Measurements from ENCODE around the gene EFNA4.

EFNA4 gene

GRCh38 chr1:155075535-155075934 is 12.0 kb downstream of the EFNA4 start:
- no peak for DNase-seq

DNA sequence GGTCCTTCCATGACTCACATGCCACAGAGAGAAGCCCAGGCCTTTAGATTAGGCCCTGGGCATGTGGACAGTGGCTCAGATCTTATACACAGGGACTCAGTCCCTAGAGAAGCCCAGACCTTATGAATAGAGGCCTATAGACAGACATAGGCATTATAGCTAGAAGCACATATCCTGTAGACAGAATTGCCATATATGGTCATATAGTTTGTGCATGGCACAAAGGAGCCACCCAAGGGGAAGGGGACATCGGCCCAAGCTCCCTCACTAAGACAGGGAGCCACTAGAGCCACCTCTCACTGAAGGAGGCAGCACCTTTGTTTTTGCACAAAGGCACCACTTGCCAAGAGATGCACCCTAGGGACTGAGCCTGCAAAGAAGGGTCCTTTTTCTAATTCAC is 12.8 kb downstream of the EFNA4 start:
- DNase-seq: no peak

GRCh38 chr1:155077346-155077745 is 13.8 kb downstream of the EFNA4 start:
- DNase-seq: no peak

- no peak for DNase-seq
Observed at GRCh38 chr1:155077758-155078445, 14.4 kb downstream of the EFNA4 start.

DNA sequence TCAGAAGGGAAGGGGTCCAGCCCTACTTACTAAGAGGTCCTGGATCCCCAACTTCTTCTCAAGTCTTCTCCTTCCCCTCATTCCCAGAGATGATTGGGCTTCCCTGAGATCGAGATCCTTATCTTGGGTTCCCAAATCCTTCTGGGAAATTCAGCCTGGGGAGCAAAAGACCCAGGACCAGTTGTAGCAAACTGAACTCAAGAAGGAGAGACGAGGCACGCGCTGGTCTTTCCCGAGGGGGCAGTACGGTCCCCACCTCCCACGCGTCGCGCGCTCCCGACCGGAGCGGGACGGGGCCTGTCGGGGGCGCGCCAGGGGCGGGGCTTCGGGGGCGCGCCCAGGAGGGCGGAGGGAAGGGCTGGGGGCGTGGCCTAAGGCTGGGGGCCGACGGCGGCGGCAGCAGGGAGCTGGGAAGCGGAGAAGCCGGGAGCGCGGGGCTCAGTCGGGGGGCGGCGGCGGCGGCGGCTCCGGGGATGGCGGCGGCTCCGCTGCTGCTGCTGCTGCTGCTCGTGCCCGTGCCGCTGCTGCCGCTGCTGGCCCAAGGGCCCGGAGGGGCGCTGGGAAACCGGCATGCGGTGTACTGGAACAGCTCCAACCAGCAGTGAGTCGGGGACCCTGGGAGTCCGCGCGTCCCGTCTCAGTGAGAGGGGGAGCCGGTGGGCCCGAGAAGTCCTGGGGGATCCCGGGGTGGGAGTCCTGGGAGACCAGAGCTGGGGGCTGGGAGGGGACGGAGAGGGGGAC is 15.1 kb downstream of the EFNA4 start, which contains the start of gene EFNA3:
Gene EFNA3 (plus strand): TSS at position 369 of the 741 bp plus-strand sequence. CDS start 105 bp downstream, at position 474.
- DNase-seq: peak in 1 of 2 experiments; percentile 46

DNA sequence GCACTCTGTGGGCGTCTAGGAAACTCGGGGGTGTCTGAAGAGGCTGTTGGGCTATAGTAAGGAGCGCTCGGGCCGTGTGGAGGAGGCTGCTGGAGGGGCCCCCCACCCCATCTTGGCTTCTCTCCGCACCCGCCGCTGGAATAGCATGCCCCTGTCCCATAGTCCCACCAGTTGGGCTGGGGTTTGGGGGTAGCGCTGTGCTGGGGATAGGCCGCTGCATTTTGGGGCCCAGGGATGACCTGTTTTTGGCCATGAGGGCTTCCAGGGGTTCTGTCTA is 15.6 kb downstream of the EFNA4 start:
- DNase-seq: no peak

DNA sequence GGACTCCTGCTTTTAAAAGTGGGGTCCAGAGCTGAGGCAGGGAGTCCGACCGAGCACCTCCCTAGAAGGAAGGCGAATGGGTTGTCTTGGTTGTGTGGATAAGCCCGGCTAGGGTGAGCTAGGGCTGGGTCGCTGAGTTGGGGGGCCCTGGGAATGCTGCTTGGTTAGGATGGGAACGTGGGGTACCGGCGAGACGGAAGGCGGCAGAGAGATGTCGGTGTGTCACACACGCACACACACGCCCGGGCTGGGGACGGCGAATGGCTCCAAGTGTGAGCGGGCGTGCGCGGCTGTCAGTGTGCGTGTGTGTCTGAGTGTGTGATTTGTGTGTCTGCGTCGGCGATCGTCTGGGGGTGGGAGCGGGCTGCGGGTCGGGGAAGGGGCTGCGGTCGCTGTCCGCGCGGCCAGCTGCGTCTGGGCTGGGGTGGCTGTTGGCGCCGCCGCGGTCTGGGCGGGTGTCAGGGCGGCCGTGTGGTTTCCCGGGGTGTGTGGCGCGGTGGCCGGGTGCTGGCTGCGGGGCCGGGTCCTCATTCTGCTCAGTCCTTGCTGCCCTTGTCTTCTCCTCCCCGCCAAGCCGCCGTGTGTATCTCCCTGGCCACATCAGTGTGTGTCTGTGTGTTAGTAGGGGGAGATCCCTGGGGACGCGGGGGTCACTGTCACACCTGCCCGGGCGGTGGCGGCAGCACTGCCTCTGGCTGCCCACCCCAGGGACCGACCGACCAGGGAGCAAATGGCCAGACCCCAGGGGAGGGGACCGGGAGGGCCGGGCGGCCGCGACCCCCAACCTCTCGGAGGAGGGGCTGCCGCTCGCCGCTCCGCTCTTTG is 16.2 kb downstream of the EFNA4 start:
- DNase-seq: peak in 1 of 2 experiments; percentile 12

DNA sequence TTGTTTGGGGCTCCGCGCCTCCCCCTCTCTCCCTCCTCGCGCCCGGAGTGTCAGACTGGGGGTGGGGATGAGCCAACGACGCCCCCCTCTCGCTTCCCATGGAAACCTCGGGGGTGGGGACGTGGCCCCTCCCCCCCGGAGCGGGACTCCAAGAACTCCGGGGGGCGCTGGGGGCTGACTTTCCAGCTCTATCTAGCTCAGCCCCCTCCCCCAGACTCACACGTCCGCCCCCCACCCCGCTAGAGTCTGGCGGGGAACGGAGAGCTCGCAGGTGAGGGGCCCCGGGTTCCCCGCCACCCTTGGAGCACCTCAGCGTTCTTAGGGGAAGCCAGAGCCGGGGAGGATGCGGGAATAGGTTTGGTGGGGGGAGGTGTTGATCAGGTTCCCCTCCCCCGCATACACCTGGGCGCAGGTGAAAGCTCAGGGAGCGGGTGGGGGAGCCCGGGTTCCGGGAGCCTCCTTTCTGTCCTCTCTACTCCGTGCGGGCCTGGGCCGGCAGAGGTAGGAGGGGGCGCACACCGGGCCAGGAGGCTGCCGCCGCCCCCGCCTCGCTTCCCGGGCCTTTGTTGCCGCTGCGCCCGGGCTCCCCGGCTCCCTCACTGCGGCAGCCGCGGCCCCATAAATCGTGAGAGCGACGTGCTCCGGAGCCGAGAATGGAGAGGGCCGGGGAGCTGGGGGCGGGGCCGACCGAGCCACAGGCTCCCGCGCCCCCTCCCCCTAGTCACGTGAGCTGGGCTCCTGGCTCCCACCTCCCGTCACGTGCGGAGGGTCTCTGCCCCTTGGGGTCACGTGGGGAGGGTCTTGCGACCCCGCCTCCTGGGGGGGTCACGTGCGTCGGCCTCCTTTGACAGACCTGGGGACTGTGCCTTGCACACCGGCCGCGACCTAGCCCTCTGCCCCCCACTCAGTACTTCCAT is 17.0 kb downstream of the EFNA4 start:
- no peak for DNase-seq

DNA sequence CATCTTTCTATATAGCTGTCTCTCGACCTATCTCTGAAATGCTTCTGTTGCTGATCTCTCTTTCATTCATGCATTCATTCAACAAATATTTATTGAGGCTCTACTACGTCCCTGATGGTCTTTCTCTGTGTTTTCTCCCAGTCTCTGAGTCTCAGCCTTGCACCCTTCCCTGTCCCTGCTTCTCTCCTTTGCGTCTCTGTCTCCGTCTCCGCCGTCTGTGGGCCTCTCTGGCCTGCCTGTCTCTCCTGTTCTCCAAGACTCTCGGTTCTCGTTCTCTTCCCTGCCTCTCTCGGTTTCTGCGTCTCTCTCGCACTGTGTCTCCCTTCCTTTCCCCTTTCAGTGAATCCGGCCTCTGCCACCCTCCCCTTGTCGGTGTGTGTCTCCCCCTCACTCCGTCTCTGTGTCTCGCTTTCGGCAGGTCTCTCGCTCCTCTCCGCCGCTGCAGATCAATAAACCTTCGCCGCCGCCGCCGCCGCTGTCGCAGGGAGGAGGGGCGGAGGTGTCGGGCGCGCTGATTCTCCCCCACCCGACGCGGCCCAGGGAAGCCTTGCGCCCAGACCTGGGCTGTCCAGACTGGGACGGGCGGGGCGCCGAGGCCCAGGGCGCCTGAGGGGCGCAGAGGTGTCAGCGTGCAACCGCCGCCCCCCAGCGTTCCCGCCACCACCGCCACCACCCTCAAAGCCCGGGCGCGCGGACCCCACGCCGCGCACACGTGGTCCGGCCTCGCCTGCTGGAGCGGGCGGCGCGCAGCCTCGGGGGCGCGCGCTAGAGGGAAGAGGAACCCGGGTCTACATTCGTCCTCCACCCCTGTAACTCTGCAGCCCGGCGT is 18.1 kb downstream of the EFNA4 start:
- peak; percentile 29 to 33 for DNase-seq

- no peak for DNase-seq
Observed at GRCh38 chr1:155082301-155083051, 18.9 kb downstream of the EFNA4 start.

GRCh38 chr1:155083052-155083541 is 19.6 kb downstream of the EFNA4 start:
- DNase-seq: no peak

- DNase-seq: peak; percentile 48 to 55
Observed at GRCh38 chr1:155083865-155084721, 20.6 kb downstream of the EFNA4 start.

- DNase-seq: peak; percentile 97 to 98
Observed at GRCh38 chr1:155084722-155085503, 21.4 kb downstream of the EFNA4 start.

- no peak for DNase-seq
Observed at GRCh38 chr1:155085504-155086127, 22.1 kb downstream of the EFNA4 start.

DNA sequence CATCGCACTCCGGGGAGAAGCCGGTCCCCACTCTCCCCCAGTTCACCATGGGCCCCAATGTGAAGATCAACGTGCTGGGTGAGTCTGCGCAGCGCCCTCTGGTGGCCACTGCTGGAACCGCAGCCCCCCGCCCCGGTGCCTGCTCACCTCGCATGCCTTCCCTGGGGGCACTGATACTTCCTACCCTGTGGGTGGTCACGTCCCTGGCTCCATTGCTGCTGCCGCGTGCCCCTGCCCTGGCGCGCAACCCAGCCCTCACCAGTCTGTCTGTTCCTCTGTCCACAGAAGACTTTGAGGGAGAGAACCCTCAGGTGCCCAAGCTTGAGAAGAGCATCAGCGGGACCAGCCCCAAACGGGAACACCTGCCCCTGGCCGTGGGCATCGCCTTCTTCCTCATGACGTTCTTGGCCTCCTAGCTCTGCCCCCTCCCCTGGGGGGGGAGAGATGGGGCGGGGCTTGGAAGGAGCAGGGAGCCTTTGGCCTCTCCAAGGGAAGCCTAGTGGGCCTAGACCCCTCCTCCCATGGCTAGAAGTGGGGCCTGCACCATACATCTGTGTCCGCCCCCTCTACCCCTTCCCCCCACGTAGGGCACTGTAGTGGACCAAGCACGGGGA is 22.7 kb downstream of the EFNA4 start:
- DNase-seq: peak; percentile 55 to 60

DNA sequence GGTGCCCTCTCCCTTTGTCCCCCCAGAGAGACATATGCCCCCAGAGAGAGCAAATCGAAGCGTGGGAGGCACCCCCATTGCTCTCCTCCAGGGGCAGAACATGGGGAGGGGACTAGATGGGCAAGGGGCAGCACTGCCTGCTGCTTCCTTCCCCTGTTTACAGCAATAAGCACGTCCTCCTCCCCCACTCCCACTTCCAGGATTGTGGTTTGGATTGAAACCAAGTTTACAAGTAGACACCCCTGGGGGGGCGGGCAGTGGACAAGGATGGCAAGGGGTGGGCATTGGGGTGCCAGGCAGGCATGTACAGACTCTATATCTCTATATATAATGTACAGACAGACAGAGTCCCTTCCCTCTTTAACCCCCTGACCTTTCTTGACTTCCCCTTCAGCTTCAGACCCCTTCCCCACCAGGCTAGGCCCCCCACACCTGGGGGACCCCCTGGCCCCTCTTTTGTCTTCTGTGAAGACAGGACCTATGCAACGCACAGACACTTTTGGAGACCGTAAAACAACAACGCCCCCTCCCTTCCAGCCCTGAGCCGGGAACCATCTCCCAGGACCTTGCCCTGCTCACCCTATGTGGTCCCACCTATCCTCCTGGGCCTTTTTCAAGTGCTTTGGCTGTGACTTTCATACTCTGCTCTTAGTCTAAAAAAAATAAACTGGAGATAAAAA is 23.5 kb downstream of the EFNA4 start:
- peak in 1 of 2 experiments; percentile 7 for DNase-seq

All from Kasumi-1 (cell line).